OCI-LY7 (cell line): ENCODE results near the gene TRAF1. TPM values are rescaled to one million over a fixed set of nuclear protein-coding genes. Genes with fewer than 3 reads are reported as not detected.

Experiments
- BruUV-seq: library from RNA; stranded (reverse); fragments of 400-500 nt; replicated peaks from 2 replicates; lab custom pipeline; 2021; lab: Mats Ljungman, UMichigan
- CTCF ChIA-PET: fragments of 300-600 bp; sonication (Branson Sonifier 250); formaldehyde crosslinking; loops from one replicate; lab custom pipeline; 2022; ENCODE audit warnings: antibody characterized with exemption; ENCODE audit not compliant: unreplicated experiment; lab: Charles Lee
- POLR2A ChIA-PET: fragments of 300-600 bp; sonication (Branson Sonifier 250); formaldehyde crosslinking; loops from one replicate; lab custom pipeline; 2022; ENCODE audit warnings: antibody characterized with exemption; lab: Charles Lee
- DNase-seq: peaks from one replicate; pipeline ENCODE4 v3.0.0-alpha.2; 2015; ENCODE audit warnings: low spot score
- H2AFZ ChIP-seq: fragments of 200-600 bp; sonication (generic), shearing (Covaris generic); 2 replicates; pipeline ENCODE4 v1.6.1; 2014; ENCODE audit warnings: mild to moderate bottlenecking, antibody characterized with exemption, low read length, moderate library complexity
- H3K27ac ChIP-seq: fragments of 200-600 bp; sonication (generic); 2 replicates; pipeline ENCODE4 v1.5.1; 2014; ENCODE audit warnings: mixed run types, low read depth, mild to moderate bottlenecking, moderate library complexity, low read length, inconsistent platforms; ENCODE audit not compliant: poor library complexity, severe bottlenecking
- H3K36me3 ChIP-seq: fragments of 200-600 bp; sonication (generic); 2 replicates; pipeline ENCODE4 v1.6.1; 2014; ENCODE audit warnings: mild to moderate bottlenecking, antibody characterized with exemption, low read length, moderate library complexity, mixed read lengths; ENCODE audit not compliant: insufficient read depth
- H3K4me1 ChIP-seq: fragments of 200-600 bp; sonication (generic); 2 replicates; pipeline ENCODE4 v1.5.1; 2014; ENCODE audit warnings: mild to moderate bottlenecking, low read length; ENCODE audit not compliant: insufficient read depth, poor library complexity, severe bottlenecking
- H3K4me2 ChIP-seq: fragments of 200-600 bp; sonication (generic); 2 replicates; pipeline ENCODE4 v1.6.1; 2014; ENCODE audit warnings: mild to moderate bottlenecking, low read length
- H3K4me3 ChIP-seq: fragments of 200-600 bp; sonication (generic); 2 replicates; pipeline ENCODE4 v1.5.1; 2014; ENCODE audit warnings: mild to moderate bottlenecking, low read depth, low read length; ENCODE audit not compliant: poor library complexity, severe bottlenecking
- H3K79me2 ChIP-seq: fragments of 200-600 bp; sonication (generic); 2 replicates; pipeline ENCODE4 v1.6.1; 2016; ENCODE audit warnings: low read depth, mild to moderate bottlenecking, low read length, moderate library complexity, mixed read lengths; ENCODE audit not compliant: insufficient read depth
- H3K9me2 ChIP-seq: fragments of 200-600 bp; sonication (generic); 2 replicates; pipeline ENCODE4 v1.6.1; 2016; ENCODE audit warnings: mild to moderate bottlenecking, low read length, mixed read lengths; ENCODE audit not compliant: insufficient read depth
- H3K9me3 ChIP-seq: fragments of 200-600 bp; sonication (generic); 2 replicates; pipeline ENCODE4 v1.6.1; 2014; ENCODE audit warnings: mild to moderate bottlenecking, mixed run types, low read length, mixed read lengths
- H4K20me1 ChIP-seq: fragments of 200-600 bp; sonication (generic); 2 replicates; pipeline ENCODE4 v1.6.1; 2014; ENCODE audit warnings: mild to moderate bottlenecking, antibody characterized with exemption, low read length, moderate library complexity, mixed read lengths; ENCODE audit not compliant: insufficient read depth
- EZH2phosphoT487 ChIP-seq: fragments of 200-600 bp; sonication (generic); IDR thresholded peaks from 2 replicates; pipeline ENCODE4 v1.6.1; 2018; ENCODE audit warnings: low read depth, borderline replicate concordance, mild to moderate bottlenecking, mixed run types, antibody characterized with exemption, low read length, moderate library complexity, mixed read lengths
- intact Hi-C: fragments of 100-400 bp; cut with micrococcal nuclease; formaldehyde crosslinking; loops from one replicate; pipeline ENCODE4 v1.10.0; 2022; ENCODE audit not compliant: unreplicated experiment
- total RNA-seq, 2 experiments: library from RNA; depleted of rRNA in 1 of 2; stranded (reverse); fragments of >200 nt in 1 of 2; shearing (Covaris generic) in 1 of 2; gene quantifications; 2 replicates each; pipeline ENCODE4 v1.2.3, GENCODE V29; 2014 to 2022
- TF ChIP-seq, protein P1 (sequence below): fragments of 200-600 bp; sonication (generic); conservative IDR thresholded peaks from 2 replicates; pipeline ENCODE4 v1.5.1; 2014; ENCODE audit warnings: mild to moderate bottlenecking, antibody characterized with exemption, low read length, moderate library complexity, mixed read lengths

The TRAF1 gene
- total RNA-seq, 2 experiments from 2014 or later: 24.2 to 50.5 TPM

DNA sequence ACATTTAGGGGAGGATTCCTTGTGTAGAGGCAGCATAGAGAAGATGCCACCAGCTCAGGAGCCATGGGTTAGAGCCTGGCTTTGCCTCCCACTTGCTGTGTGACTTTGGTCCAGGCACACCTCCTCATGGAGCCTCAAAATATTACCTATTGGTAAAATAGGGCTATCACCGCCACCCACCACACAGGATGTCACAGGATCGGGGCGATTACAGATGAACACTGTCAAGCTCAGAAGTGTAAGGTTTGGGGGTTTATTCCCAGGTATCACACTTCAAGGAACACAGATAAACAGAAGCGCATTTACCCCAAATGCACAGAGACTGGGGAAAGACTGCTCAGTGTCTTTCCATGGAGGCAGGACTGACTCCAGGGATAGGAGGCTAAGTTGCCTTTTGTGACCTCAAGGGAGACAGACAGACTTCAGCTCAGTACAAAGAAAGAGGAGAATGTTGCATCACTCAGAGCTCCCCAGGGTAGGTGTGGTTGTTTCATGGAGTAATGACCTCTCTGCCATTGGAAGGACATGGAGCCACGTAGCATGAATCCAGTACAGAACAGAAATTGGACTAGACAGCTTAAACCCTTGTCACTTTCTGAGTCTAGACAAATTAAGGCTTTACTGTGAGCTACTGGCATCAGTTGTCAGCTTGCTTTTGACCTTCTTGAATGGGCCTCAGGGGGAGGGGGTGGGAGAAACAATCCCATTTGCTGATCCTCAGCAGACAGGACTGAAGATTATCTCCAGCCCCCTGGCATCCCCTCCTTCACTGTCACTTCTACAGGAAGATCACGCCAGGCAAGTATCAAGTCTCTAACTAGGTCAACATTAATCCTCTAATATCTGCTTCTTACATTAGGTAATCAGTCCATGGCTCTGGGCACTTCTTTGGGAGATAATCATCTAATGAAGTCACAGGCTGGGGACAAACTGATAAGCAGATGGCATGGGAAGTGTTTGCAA lies 6.5 kb downstream of the TRAF1 start:
- H3K27ac ChIP-seq: peak overlapping the region; percentile 29
- peaks cover 42% of the 10 kb centered on the region for H3K36me3 ChIP-seq
- DNase-seq: no peak
- H3K4me3 ChIP-seq: no peak overlapping the region
- H4K20me1 ChIP-seq: no peaks in the 10 kb centered on the region
- BruUV-seq: no TSS peak
- CTCF ChIA-PET: interaction anchor here (0.6 to 1.3 kb wide), 5 partner anchors 9 to 74 kb away, joined by 4 to 9 read pairs (median 5); no protein-coding TSS in a partner anchor
- no peaks in the 10 kb centered on the region for H3K79me2 ChIP-seq
- H3K4me1 ChIP-seq: peaks cover 64% of the 10 kb centered on the region
- no peaks in the 10 kb centered on the region for H3K9me2 ChIP-seq
- H3K4me2 ChIP-seq: peak overlapping the region; percentile 59; the same call in 1 of the 2 replicates
- no peak overlapping the region for H2AFZ ChIP-seq
- TF ChIP-seq, protein P1, sequence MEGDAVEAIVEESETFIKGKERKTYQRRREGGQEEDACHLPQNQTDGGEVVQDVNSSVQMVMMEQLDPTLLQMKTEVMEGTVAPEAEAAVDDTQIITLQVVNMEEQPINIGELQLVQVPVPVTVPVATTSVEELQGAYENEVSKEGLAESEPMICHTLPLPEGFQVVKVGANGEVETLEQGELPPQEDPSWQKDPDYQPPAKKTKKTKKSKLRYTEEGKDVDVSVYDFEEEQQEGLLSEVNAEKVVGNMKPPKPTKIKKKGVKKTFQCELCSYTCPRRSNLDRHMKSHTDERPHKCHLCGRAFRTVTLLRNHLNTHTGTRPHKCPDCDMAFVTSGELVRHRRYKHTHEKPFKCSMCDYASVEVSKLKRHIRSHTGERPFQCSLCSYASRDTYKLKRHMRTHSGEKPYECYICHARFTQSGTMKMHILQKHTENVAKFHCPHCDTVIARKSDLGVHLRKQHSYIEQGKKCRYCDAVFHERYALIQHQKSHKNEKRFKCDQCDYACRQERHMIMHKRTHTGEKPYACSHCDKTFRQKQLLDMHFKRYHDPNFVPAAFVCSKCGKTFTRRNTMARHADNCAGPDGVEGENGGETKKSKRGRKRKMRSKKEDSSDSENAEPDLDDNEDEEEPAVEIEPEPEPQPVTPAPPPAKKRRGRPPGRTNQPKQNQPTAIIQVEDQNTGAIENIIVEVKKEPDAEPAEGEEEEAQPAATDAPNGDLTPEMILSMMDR: no peak
- TF ChIP-seq EZH2phosphoT487: no peak
- intact Hi-C loops: loop anchor here (10.0 kb wide), 1 partner anchor 1025 kb away; no protein-coding TSS in a partner anchor
- no peaks in the 10 kb centered on the region for H3K9me3 ChIP-seq
- POLR2A ChIA-PET: interaction anchor here (0.6 to 21.2 kb wide), 9 partner anchors 9 to 162 kb away, joined by 3 to 372 read pairs (median 5); no protein-coding TSS in a partner anchor

DNA sequence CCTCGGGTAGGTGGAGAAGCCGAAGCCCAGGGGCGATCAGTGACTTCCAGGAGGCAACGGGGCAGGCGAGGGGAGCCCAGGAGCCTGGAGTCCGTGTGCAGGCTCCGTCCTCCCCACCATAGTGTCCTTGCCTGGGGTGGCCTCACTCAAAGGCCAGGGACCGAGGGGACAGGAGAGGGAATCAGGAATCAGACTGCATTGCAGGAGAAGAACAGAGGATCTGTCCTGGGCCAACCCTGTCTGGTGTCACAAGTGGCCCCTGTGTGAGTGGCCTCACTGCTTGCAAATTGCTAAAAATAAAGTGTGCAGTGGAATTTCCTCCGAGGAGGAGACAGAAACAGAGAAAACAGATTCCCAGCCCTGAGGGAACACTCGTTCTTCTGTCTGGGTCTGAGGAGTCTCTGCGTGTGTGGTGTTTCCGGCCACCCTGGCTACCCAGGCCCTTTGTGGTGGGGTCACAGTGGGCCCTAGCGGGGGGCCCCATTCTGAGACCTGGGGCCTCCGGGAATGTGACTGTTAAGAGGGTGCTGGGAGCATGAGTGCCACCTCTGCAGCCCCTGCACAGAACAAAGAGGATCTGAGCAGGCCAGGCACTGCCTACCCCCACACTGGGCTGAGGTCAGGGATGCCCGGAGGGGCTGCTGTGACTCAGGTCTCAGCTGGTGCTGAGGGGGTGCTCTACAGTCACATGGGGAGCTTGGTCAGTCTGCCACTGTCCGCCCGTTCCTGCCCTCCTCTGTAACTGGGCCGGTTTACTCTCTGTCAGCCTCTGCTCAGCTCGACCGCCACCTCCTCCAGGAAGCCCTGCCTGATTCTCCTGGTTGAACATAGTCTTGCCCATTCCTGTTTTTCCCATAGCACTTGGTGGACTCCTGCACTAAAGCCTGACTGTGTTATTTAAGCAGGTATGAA lies 7.4 kb downstream of the TRAF1 start:
- no peak overlapping the region for H3K4me3 ChIP-seq
- ChIA-PET CTCF (interaction anchor here (0.6 to 1.3 kb wide), 3 partner anchors 8 to 31 kb away, joined by 4 to 5 read pairs (median 5); no protein-coding TSS in a partner anchor), POLR2A (interaction anchor here (0.6 to 21.2 kb wide), 5 partner anchors 8 to 34 kb away, joined by 3 to 372 read pairs (median 5); no protein-coding TSS in a partner anchor)
- H3K27ac ChIP-seq: no peak overlapping the region
- TF ChIP-seq EZH2phosphoT487: no peak
- TF ChIP-seq, protein P1: no peak
- H2AFZ ChIP-seq: no peak overlapping the region
- no peaks in the 10 kb centered on the region for H4K20me1 ChIP-seq
- H3K9me3 ChIP-seq: no peaks in the 10 kb centered on the region
- no TSS peak for BruUV-seq
- peaks cover 57% of the 10 kb centered on the region for H3K4me1 ChIP-seq
- no peaks in the 10 kb centered on the region for H3K79me2 ChIP-seq
- H3K36me3 ChIP-seq: peaks cover 34% of the 10 kb centered on the region
- DNase-seq: no peak
- no peaks in the 10 kb centered on the region for H3K9me2 ChIP-seq
- intact Hi-C loops: no loop called here
- no peak overlapping the region for H3K4me2 ChIP-seq
